Activated CD4-positive, alpha-beta T cell treated with anti-CD3 and anti-CD28 coated beads for 48 hours (primary cell): ENCODE results near the gene TMEM131.
A peak's percentile ranks its signal among the peaks of the same experiment; 100 is the strongest.
"Not testable (repeated sequence)": the region's sequence is repeated elsewhere in the genome, so short reads cannot be mapped to it uniquely, and the experiment has no call there.

ENCODE experiments used
- DNase-seq: peaks from one replicate; pipeline ENCODE4 v3.0.0-alpha.2; 2020

The TMEM131 gene

DNA sequence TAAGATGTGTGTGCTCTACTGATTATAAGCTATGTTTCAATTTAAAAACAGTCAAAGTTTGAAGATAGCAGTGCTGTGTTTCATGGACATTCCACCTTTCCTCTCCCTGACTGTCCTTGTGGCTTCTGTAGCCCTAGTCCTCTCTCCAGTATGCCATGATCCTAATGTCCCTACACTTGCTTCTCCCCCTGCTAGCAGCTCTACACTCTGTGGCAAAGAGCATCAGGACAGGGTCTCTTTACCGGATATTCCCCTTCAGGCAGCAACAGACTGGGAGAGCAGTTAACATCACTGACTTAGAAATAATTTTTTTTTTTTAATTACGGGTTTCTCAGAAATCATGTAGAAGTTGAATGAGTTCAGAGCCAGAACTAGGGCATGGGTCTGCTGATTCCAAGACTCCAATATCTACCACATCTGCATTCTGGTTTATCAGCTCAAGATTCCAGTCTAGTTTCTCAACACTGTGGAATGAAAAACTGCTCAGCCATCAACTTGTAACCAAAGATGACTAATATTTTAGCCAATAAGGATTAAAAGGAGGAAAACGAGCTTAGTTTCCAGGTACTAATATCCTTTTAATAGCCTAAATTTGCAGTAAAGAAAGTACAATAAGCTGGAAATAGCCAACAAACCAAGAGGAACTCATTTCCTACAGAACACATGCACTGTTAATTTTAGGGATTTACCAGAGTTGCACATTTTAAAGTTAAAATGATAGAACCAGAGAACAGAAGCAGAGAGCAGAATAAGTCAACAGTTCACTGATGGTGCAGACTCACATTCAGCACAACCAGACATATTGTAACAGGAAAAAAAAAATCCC is 45.2 kb downstream of the TMEM131 start:
- DNase-seq: no peak

DNA sequence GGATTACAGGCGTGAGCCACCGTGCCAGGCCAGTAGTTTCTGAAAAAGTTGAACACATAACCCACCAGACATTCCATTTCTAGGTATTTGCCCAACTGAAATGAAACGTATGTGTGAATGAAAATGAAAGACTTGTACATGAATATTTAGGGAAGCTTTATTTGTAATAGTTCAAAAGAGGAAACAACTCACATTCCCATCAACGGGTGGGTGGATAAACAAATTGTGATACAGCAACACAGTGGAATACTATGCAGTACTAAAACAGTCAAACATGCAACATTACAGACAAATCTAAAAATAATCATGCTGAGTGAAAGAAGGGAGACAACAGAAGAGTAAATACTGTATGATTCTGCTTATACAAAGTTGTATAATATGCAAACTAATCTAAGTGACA is 46.8 kb downstream of the TMEM131 start:
- DNase-seq: no peak

DNA sequence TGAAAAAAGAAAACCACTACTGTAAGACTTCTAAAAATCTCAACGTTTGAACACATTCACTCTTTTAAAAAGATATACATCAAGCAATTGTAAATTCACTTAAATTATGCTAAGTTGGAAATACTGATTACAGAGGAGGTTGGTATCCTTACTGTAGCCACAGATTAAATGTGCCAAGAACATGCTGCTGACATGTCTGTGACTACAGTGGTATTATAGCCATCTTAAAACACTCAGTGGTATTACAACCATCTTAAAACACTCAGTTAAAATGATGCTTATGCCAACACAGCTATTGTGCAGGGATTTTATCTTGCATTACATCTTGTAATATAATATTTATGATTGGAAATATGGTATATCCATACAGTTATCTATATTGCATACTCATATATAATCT is 50.0 kb downstream of the TMEM131 start:
- DNase-seq: no peak

DNA sequence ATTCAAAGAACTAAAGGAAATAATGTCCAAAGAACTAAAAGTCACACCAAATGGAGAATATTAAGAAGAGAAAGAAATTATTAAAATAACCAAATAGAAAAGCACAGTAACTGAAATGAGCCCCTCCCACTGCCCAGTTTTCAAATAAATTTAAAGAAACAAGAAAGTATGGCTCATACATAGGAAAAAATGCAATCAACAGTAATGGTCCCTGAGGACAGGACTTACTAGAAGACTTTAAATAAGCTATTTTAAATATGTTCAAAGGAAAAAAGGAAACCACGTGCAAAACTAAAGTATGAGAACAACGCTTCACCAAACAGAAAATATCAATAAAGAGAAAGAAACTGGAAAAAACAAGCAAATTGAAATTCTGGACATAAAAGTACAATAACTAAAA is 58.9 kb downstream of the TMEM131 start:
- DNase-seq: no peak

DNA sequence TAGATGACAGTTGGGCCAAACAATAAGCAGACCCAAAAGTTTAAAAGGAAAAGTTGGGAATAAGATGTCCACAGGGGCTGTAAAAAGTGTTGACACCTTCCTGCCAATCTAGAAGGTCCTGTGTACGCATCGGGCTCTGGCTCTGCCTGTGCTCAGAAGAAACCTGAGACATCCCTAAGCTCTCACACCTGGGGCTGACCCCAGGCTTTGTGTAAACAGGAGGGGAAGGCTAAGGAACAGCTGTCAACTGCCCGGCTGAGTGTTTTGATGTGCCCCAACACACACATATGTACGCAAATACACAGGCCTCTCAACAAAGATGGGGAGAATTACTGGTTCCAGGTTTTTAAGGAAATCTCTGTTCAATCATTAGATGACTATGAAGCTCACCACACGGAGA is 59.5 kb downstream of the TMEM131 start:
- no peak for DNase-seq

DNA sequence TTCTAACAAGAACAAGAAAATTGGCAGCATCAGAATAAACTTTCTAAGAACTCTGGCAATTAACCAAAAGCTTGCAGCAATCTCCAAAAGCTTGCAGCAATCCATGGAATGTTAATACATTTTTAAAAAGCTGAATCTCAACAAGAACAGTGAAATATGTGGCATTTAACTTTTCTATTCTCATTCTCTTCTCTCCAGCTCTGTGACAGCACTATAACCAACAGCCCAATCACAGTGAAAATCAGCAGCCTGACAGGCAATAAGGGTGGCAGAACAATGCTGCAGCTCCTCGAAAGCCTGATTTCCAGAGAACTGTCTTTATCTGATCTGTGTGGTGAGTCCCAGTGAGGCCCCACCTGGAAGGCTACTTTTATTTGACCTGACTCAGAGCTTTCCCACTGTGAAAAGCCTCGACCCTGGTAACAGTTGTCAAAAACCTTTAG is 60.0 kb downstream of the TMEM131 start:
- DNase-seq: peak; percentile 10

DNA sequence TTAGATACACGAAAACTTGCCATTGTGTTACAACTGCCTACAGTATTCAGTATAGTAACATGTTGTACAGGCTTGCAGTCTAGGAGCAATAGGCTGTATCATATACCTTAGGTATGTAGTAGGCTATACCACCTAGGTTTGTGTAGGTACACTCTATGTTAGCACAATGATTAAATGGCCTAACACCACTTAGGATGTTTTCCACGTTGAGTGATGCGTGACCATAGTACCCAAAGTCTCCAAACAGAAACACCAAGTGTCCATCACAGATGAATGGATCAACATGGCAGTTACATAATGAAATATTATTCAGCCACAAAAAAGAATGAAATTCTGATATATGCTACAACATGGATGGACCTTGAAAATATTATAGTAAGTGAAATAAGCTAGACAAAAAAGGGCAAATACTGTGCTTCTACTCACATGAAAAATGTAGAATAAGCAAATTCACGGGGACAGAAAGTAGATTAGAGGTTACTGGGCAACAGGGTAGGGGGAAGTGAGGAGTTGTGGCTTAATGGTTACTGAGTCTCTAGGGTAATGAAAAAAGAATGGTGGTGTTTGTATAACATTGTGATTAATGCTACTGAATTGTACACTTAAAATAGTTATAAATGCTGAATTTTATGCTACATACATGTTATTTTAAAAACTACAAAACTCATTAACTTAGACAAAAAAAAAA is 62.6 kb downstream of the TMEM131 start:
- no peak for DNase-seq

DNA sequence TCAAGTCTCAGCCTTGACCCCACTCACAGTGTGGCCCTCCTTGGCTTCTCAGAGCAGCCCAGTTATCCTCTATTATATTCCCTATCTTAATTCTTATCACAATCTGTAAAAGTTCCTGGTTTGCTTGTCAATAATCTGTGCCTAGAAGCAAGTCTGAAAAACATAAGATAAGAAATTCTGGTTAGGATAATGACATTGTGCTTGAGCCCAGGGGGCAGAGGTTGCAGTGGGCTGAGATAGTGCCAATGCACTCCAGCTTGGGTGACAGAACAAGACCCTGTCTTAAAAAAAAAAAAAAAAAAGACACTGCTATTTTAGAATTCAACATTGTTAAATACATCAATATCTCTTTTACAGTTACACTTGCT is 63.9 kb downstream of the TMEM131 start:
- no peak for DNase-seq

DNA sequence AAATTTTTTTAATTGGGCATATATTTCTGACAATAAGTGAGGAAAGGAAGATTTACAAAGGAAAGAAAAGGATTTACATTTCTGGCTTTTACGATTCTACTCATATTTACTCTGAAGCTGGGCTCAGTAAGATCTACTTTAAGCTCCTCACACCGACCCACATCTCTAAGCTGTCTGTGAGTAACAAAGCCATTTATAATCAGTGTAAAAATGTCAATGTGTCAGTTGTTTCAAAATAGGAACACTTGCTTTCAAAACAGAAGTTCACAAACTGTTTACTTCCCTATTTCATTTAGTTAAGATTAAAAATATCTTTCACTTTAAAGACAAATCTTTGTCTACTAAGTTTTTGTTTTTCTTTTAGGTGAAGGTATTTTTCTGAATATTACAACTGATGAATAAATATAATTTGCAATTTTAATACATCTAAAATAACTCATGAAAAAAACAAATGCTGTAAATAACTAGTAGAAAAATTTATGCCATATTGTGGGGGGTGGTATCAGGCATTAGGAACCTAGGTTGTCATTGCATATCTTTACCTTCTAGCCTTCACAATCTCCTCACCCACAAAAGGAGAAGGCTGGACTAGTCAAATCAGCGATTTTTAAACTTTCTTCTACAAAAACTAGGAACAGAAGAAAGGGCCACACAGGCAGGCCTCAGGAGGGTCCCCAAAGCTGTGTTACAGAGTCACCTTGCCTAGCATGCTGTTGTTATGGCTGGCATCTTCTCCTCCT is 64.5 kb downstream of the TMEM131 start:
- no peak for DNase-seq

DNA sequence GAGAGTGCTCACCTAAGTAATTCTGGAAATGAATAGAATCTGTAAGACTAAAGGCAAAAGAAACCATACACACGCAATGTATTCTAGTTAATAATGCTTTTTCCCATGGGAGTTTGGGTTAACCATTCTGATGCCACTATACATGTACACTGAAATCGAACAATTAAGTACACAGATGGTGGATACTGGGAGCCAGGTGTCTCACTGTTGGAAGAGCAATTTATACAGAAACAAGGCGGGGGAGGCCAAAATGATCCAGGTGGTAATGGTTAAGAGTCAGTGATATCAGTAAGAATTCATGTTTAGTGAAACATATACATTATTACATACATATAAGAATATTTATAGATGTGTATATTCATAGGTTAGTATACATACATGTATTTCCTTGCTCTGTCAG is 67.2 kb downstream of the TMEM131 start:
- no peak for DNase-seq

DNA sequence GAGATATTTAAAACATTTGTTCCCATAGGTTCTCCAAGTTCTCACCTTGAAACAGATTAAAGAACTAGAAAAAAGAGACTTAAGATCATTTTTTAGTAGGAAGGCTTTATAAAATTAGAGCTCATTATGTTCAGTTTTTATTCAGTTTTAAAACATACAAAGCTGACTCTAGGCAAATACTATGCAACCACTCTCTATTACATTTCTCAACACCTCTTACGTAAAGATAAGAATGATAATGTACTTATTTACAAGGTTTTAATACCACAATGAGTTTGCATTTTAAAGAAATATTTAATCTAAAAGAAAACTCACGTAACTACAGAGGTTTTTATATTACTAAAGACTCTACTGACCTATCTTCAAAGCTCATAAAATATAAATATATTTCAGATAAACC is 68.8 kb downstream of the TMEM131 start:
- DNase-seq: no peak

DNA sequence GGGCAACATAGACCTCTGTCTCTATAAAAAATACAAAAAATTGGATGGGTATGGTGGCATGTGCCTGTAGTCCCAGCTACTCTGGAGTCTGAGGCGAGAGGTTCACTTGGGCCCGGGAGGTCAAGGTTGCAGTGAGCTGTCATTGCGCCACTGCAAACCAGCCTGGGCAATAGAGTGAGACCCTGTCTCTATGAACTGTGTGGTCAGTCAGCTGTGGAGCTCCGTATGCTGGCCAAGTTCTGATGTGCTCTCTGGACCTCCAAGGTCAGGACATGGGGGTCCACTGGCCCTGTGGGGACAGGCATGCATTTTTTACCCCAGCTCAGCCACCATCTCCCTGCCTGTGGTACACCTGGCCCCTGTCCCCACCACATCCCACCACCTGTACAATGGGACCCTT is 71.6 kb downstream of the TMEM131 start:
- no peak for DNase-seq

DNA sequence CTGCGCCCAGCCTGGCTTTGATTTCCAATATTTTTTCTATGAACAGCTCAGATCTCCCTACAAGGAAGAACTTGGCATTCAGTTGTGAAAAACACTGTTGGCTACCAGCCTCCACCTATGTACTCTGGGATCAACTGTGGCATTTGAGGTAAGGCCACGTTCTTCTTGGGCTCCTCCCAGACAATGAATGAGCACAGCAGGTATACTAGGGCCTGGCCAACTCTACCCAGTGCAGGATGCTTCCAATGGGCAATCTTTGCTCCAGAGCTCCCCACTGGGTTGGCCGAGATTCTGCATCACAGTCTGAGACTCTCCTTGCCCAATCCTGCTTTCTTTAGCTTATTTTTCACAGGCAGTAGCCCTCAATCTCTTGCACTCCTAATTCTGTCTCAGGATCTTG is 75.9 kb downstream of the TMEM131 start:
- no peak for DNase-seq

DNA sequence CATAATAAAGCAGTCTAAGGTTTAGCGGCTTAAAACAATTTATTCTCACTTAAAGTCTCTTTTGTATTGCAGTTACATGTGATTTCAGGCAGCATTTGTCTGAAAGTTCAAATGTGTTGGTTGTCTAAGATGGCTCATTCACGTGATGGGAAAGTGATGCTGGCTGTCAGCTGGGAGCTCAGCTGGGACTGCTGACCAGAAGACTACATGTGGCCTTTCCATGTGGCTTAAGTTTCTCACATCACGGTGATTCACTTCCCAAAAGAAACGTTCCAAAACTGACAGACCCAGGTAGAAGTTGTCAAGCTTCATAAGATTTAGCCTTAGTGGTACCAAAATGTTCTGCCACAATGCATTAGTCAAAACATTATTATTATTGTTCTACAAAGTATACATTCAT is 76.9 kb downstream of the TMEM131 start:
- DNase-seq: no peak

DNA sequence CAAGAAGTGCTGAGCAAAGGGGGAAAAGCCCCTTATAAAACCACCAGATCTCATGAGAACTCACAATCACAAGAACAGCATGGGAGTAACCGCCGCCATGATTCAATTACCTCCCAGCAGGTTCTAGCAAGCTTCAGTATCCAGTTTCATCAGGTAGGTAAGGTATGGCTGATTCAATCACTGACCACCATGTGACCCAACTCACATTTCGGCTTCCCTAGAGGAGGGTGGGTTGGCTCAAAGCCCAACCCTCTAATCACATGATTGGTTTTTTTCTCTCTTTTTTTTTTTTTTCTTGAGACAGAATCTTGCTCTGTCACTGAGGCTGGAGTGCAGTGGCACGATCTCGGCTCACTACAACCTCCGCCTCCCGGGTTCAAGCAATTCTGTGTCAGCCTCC is 78.1 kb downstream of the TMEM131 start:
- not testable (repeated sequence) for DNase-seq

DNA sequence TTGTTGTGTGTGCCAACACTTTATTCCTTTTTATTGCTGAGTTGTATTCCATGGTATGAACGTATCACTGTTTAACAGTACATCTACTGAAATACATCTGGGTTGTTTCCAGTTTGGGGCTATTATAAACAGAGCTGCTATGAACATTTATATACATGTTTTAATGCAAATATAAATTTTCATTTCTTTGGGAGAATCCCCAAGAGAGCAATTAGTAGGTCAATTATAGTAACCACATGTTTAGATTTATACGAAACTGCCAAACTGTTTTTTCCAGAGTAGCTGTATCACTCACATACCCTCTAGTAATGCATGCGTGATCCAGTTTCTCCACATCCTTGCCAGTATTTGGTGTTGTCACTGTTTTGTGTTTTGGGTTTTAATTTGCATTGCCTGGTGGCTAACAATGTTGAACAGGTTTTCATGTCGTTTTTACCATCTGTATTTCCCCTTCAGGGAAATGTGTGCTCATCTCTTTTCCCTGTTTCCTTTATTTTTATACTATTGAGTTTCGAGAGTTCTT is 81.0 kb downstream of the TMEM131 start:
- no peak for DNase-seq

DNA sequence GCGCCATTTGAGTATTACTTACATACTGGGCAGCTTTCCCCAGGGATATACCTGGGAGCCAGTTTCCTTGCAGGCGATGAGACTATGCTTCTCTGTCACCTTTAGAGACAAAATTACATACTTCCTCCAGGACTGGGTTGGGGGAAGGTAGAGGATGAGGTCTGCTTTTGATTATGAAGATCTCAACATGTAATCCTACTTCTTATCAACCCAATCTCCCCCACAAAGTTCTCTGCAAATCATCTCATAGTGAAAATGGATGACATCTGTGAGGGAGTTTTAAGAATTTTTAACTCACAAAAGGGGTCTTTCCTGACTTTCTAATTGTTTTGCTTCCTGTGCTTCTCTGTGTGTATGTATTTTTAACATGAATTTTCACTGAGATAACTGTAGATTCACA is 81.9 kb downstream of the TMEM131 start:
- no peak for DNase-seq

DNA sequence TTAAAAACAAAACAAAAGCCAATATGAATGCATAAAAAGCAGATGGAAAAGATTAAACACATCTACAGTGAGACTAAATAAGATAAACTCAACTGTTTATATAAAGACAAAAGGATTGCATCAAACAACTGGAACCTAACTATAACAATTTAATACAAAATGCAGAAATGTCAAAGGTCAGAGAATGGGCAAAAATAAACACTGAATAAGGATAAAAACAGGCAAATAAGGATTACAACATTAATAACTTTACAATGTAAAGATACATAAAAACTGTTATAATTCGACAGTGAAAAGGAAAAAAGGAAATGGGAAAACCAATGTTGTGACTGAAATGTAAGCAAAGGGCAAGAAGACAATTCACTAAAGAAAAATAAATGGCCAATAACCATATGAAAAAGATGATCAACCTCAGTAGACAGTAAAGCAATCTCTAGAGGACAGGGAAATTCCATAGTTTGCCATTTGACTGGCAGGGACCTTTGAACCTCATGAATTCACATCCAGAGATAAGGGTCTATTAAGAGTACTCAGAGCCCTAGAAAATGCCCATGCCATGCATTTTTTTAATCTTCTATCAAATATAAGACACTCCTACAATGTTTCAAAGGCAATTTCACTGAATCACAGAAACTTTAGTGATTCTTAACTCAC is 83.7 kb downstream of the TMEM131 start:
- no peak for DNase-seq

DNA sequence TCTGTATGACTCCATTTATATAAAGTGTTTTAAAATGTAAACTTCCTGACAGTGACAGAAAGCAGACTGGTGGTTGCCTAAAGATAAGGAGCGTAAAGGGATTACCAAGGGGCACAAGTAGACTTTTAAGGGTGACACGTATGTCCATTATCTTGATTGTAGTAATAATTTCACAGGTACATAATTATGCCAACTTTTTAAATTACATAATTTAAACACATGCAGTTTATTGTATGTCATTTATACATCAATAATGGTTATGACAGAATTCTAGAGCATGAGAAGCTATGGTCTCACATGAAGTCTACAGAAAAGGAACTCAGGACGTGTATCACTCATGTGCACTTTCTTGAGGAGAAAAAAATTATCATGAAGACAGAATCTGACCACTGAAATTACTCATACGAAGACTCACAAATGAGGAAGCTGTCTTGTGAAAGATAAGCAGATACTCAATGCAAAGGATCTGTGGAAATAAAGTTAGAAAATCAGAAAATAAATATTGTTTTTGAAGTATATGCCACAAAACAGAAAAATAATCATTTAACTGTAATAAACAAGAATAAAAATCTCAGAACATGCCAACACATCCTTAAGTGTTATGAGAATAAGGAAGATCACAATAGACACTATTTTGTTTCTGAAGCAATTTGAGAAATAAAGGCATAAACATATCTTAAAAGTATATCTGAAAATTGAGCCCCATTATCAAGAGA is 84.4 kb downstream of the TMEM131 start:
- no peak for DNase-seq

DNA sequence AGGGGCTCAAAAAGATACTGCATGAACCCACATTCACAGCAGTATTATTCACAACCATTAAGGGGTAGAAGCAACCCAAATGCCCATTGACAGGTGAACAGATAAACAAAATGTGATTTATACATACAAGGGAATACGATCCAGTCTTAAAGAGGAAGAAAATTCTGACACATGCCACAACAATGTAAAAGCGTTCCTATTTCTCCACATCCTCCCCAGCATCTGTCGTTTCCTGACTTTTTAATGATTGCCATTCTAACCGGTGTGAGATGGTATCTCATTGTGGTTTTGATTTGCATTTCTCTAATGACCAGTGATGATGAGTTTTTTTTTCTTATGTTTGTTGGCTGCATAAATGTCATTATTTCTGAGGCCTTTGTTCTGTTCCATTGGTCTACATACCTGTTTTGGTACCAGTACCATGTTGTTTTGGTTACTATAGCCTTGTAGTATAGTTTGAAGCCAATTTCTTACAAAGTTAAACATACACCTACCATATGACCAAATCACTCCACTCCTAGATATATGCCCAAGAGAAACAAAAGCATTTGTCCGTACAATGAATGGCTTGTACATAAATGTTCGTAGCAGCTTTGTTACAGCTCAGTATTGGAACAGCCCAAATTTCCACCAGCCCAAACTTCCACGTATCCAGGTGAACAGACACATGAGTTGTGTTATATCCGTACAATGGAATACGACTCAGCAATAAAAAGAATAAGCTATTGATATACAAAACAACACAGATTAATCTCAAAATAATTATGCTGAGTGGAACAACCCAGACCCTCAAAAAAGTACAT is 85.1 kb downstream of the TMEM131 start:
- DNase-seq: no peak

DNA sequence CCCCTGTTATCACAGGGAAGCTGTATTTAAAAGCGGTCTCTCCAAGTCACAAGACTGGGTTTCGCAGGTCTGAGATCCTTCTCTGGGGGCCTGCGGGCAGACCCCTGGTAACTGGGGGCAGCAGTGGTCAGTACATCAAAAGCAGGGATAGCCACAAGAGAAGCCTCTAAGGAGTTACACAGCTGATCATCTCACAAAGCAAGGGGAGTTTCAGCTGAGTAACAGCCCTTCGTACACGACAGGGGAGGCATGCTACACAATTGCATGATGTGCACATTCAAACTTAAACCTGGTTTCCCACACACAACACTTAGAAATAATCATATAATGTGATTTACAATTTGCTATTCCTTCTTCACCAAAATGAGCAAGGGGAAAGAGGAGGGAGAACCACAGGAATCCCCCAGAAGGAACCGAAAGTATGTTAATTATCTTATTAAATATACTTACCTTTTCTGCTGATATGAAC is 87.5 kb downstream of the TMEM131 start:
- DNase-seq: no peak
